ENCODE results near the gene MRPS6. TPM values are rescaled to one million over a fixed set of nuclear protein-coding genes. Genes with fewer than 3 reads are reported as not detected.

Gene MRPS6
- total and polyA plus RNA-seq, 10 of the 15 experiments (the other 5 are each of a cell fraction or from before 2014, with no cell fraction given): 32.5 to 232 (median 90.3) TPM

DNA sequence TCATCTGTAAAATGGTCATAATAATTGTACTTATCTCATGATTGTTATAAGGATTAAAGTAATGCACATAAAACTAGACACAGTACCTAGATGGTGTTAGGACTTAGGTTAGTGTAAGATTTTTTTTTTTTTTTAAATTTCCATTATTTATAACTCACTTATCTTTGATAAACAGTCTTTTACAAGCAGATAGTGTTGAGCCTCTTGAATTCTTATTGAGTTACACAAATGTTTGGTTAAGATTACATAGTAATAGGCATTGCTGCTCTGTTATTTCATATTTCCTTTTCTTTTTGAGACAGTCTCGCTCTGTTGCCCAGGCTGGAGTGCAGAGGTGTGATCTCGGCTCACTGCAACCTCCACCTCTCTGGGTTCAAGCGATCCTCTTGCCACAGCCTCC lies 15.4 kb downstream of the MRPS6 start (continued):
- TF ChIP-seq BACH1 (IDR thresholded peaks at IDR 0.05; ENCODE audit: borderline replicate concordance) (no peak), STAT1 (conservative IDR thresholded peaks at IDR 0.05) (no peak), SMAD5 (IDR thresholded peaks at IDR 0.05; ENCODE audit: low read depth) (no peak), PML (IDR thresholded peaks at IDR 0.05; ENCODE audit: low read length) (no peak)
- TF ChIP-seq, protein P1, sequence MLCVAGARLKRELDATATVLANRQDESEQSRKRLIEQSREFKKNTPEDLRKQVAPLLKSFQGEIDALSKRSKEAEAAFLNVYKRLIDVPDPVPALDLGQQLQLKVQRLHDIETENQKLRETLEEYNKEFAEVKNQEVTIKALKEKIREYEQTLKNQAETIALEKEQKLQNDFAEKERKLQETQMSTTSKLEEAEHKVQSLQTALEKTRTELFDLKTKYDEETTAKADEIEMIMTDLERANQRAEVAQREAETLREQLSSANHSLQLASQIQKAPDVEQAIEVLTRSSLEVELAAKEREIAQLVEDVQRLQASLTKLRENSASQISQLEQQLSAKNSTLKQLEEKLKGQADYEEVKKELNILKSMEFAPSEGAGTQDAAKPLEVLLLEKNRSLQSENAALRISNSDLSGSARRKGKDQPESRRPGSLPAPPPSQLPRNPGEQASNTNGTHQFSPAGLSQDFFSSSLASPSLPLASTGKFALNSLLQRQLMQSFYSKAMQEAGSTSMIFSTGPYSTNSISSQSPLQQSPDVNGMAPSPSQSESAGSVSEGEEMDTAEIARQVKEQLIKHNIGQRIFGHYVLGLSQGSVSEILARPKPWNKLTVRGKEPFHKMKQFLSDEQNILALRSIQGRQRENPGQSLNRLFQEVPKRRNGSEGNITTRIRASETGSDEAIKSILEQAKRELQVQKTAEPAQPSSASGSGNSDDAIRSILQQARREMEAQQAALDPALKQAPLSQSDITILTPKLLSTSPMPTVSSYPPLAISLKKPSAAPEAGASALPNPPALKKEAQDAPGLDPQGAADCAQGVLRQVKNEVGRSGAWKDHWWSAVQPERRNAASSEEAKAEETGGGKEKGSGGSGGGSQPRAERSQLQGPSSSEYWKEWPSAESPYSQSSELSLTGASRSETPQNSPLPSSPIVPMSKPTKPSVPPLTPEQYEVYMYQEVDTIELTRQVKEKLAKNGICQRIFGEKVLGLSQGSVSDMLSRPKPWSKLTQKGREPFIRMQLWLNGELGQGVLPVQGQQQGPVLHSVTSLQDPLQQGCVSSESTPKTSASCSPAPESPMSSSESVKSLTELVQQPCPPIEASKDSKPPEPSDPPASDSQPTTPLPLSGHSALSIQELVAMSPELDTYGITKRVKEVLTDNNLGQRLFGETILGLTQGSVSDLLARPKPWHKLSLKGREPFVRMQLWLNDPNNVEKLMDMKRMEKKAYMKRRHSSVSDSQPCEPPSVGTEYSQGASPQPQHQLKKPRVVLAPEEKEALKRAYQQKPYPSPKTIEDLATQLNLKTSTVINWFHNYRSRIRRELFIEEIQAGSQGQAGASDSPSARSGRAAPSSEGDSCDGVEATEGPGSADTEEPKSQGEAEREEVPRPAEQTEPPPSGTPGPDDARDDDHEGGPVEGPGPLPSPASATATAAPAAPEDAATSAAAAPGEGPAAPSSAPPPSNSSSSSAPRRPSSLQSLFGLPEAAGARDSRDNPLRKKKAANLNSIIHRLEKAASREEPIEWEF (IDR thresholded peaks at IDR 0.05; ENCODE audit: insufficient replicate concordance, low read depth, low read length): no peak

DNA sequence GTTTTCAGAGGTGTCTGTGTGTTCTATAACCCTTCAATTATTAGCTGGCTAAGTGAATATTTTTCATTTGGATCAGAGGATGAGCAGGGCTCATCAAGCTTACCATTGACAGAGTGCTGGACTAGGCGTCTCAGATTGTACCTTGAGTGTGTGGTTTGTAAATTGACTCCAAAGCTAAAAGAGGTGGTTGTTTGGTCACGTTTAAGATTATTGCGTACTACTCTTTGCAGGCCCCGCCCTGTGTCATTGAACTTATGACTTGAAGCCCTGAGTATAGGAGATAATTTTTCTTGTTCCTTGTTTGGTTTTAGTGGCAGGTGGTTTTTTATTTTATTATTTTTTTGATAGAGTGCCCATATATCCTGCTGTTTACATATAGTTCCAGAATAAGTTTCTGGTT lies 17.7 kb downstream of the MRPS6 start:
- intact Hi-C loops (cut with micrococcal nuclease; ENCODE audit: unreplicated experiment): no loop called here
- no TSS peak for BruUV-seq (replicated peaks)
- RAD21 ChIA-PET (ENCODE audit: unreplicated experiment): interaction anchor here (0.7 to 1.5 kb wide), 5 partner anchors 9 to 141 kb away, joined by 3 to 4 read pairs (median 4); no protein-coding TSS in a partner anchor
- Histone ChIP-seq H3K27me3 (replicated peaks in 1 of 2; ENCODE audit: control insufficient read depth in 2 of 2, insufficient read depth in 2 of 2, low read length in 1 of 2) (no peaks in the 10 kb centered on the region), H3K27ac (ENCODE audit: control insufficient read depth, insufficient read depth) (no peak overlapping the region), H3K36me3 (ENCODE audit: control insufficient read depth in 2 of 2, insufficient read depth in 2 of 2, low read length in 1 of 2) (peaks cover 6 to 12% of the 10 kb centered on the region in 2 experiments; a peak in 3 of 4 replicates), H3K4me2 (ENCODE audit: control insufficient read depth, insufficient read depth) (no peak overlapping the region), H3K79me2 (ENCODE audit: control insufficient read depth, insufficient read depth, low read length) (peaks cover 58% of the 10 kb centered on the region), H4K20me1 (ENCODE audit: control insufficient read depth, insufficient read depth) (no peaks in the 10 kb centered on the region), H3K9me3 (replicated peaks; ENCODE audit: control insufficient read depth, insufficient read depth, low read length) (no peaks in the 10 kb centered on the region), H2AFZ (ENCODE audit: control insufficient read depth, low read depth, low read length) (no peak overlapping the region), H3K4me3 (no peak overlapping the region), H3K9ac (ENCODE audit: control insufficient read depth, insufficient read depth, low read length) (no peak overlapping the region), H3K4me1 (ENCODE audit: control insufficient read depth, insufficient read depth, low read length) (no peaks in the 10 kb centered on the region; the same call in 1 of the 2 replicates)
- in situ Hi-C loops (cut with MboI): no loop called here
- POLR2A ChIA-PET: interaction anchor here (1.3 kb wide), 1 partner anchor 67 kb away, joined by 3 read pairs; no protein-coding TSS in a partner anchor
- WGBS (ENCODE audit: insufficient coverage, insufficient replicate concordance, low lambda C conversion rate, missing lambda C conversion rate): 68% methylated on average over 3 of the region's 4 CpGs
- CTCF ChIA-PET: interaction anchor here (1.3 to 3.6 kb wide), 5 partner anchors 9 to 257 kb away, joined by 3 to 24 read pairs (median 8); no protein-coding TSS in a partner anchor
- DNase-seq (ENCODE audit: low read depth, low spot score): no peak
- no peak for ATAC-seq
- SMC1A ChIA-PET (ENCODE audit: uncharacterized antibody, unreplicated experiment): interaction anchor here (1.2 to 4.3 kb wide), 10 partner anchors 9 to 257 kb away, joined by 3 to 32 read pairs (median 5); no protein-coding TSS in a partner anchor
- FAIRE-seq: no peak
- TF ChIP-seq, protein P2, sequence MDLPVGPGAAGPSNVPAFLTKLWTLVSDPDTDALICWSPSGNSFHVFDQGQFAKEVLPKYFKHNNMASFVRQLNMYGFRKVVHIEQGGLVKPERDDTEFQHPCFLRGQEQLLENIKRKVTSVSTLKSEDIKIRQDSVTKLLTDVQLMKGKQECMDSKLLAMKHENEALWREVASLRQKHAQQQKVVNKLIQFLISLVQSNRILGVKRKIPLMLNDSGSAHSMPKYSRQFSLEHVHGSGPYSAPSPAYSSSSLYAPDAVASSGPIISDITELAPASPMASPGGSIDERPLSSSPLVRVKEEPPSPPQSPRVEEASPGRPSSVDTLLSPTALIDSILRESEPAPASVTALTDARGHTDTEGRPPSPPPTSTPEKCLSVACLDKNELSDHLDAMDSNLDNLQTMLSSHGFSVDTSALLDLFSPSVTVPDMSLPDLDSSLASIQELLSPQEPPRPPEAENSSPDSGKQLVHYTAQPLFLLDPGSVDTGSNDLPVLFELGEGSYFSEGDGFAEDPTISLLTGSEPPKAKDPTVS (IDR thresholded peaks at IDR 0.05; ENCODE audit: low read depth, low read length): no peak

All from GM12878 (cell line).